C1 segment of cervical spinal cord (tissue), 14 donors: ENCODE measurements around the gene TPP2.
A peak's percentile ranks its signal among the peaks of the same experiment; 100 is the strongest.

Experiments
- DNase-seq, 14 donors: peaks; one replicate each; lab custom pipeline; 2025; lab: John Stamatoyannopoulos, UW

The TPP2 gene

GRCh38 chr13:102693250-102693649, 96.5 kb downstream of the TPP2 start:
- peak in 1 of 14 donors; percentile 47 for DNase-seq

GRCh38 chr13:102693776-102694175, 97.0 kb downstream of the TPP2 start:
- no peak for DNase-seq

GRCh38 chr13:102694937-102695336, 98.2 kb downstream of the TPP2 start, which contains the start of gene METTL21C:
TSS of gene METTL21C (minus strand) at chr13:102695044. CDS start at chr13:102694498, 546 bp downstream.
- DNase-seq = no peak

DNA sequence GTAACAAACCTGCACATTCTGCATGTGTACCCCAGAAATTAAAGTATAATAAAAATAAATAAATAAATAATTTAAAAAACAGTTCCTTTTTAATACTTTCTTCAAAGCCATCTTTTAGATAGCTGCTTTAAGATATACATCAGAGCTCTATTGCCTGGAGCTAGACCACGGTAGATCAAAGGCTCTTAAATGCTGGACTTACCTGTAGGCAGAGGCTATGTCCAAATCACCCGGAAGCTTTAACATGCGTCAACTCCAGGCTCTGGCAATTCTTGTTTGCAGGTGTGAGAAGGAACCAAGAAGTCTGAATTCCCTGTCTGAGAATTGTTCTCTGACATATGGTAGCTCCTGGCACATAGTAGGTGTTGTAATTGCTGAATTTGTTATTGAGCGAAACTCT, 99.7 kb downstream of the TPP2 start:
- no peak for DNase-seq

DNA sequence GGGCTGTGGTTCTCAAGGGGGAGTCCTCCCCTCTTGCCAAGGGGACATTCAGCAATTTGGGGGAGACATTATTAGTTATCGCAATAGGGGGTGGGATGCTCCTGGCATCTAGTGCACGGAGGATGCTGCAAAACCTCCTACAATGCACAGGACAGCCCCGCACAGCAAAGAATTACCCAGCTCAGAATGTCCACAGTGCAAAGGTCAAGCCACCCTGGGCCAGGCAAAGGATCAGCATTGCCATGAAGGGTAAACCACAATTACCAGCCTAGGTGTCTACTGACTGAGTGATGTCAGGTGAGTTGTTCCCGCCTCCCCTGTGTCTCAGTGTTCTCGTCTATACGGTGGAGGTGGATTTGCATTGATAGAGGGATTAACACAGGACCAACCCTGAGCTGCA, 100.5 kb downstream of the TPP2 start:
- no peak for DNase-seq

DNA sequence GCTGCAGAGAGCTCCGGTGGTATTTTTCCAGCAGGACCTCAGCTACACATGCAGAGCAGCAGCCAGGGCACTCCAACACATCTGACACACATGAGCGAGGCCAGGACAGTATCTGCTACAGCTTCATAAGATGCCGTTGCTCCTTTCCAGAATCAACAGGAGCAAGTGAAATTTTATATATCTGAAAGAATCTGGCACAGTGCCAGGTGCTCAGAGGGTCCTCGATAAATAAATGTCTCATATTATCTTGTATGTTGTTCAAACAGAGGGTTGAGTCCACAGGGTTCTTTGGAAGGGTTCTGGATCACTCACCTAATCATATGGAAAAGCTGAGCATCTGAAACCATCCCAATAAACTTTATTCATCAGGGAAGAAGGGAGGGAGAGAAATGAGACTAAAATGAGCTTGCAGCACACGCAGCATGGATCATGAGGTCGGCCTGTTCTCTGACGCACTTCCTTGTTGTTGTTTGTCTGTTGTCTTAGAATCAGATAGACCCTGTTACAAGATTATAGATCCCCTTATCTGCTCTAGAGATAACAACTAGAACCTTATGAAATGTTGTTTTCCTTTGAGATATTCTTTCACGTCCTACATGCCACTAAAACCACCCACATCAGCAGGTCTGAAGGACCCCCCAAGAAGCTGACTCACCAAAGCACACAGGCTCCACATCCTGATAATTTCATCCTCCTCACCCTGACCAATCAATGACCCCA, 101.3 kb downstream of the TPP2 start:
- no peak for DNase-seq

DNA sequence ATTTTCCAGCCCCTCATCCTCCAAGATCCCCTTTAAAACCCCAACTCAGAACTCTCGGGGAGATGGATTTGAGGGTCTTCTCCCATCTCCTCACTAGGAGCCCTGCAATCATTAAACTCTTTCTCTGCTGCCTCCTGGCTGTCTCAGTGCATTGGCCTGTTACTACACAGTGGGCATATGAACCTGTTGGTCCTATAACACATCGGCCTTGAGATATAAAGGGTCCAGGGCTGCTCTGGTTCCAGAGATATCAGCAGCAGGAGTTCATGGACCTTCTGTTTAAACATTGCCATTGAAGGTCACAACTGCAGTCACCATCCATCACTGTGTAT, 101.8 kb downstream of the TPP2 start:
- no peak for DNase-seq

GRCh38 chr13:102699504-102699903, 102.7 kb downstream of the TPP2 start:
- no peak for DNase-seq

DNA sequence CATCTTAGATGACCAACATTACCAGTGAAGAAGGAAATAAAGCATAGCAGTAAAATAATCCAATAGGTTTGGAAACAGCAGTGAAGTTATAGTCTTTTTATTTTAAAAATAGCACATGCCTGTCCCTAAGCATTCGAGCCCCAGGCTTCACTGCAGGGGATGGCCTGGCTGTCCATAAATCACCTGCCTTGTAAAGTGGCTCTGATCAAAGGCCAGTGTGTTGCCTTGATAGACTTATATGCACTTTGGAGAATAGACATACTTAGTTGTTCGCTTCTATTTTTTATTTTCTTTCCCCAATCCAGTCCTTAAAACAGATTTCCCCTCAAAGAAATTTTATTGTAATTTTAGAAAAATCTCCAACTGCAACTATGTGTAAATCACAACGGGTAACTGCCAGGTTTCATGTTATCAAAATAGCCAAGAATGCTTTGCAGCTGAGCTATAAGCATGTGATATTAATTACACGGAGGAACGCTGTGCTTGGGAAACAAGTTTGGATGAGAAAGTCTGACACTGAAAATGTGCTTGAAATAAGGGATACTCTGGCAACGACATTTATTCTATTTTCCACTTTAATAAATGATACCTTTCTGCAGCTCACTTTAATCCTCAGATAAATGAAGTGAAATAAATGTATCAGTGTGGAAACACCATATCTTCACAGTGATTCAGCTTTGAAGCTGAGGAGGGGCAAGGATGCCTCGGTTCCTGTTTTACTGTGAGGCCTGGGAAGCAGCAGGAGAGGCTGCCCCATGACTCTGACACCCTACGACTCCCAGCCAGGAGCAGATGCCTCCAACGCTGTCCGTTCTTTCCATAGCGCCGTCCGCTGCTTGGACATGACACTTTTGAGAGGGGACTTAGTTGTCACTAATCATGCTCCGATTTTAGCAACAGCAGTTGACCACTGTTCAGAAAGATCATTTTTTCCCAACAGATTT, 103.6 kb downstream of the TPP2 start:
- DNase-seq = no peak

- DNase-seq = no peak
These were observed 104.5 kb downstream of the TPP2 start for GRCh38 chr13:102701331-102701730.

DNA sequence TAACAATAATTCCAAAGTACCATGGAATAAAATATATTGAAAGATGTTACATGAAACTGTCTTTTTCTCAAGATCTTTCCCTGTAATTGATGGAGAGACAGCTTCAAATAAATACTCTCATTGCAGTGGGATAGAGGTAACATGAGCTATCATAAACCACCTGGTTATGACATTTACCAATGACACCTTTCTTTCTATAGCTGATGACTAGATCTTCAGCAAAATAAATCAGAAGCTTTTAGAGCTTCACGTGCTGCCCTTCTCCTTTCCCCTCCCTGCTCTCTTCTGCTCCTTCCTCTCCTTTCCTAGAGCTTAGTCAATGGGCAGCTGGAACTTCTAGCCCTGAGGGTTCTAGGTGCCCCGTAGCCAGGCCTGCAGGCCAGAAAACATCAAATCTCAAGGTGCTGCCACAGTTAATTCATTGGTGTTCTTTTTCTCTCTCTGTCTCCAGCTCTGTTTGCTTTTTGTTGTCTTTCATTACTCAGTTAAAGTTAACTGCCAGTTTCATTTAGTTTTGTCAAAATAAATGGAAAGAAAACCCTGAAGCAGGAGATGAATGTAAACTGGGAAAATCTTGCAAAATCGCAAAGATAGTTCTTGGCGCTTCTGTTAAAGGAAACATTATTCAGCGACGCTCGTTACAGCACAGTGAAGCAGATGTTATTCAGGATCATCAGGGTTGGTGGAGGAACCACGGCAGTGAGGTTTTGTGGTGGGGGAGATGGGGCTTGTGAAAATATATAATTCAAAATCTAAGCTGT, 106.4 kb downstream of the TPP2 start:
- DNase-seq = no peak

GRCh38 chr13:102703726-102704035, 106.9 kb downstream of the TPP2 start:
- no peak for DNase-seq

- DNase-seq = no peak
These were observed 107.7 kb downstream of the TPP2 start for GRCh38 chr13:102704238-102705058.

DNA sequence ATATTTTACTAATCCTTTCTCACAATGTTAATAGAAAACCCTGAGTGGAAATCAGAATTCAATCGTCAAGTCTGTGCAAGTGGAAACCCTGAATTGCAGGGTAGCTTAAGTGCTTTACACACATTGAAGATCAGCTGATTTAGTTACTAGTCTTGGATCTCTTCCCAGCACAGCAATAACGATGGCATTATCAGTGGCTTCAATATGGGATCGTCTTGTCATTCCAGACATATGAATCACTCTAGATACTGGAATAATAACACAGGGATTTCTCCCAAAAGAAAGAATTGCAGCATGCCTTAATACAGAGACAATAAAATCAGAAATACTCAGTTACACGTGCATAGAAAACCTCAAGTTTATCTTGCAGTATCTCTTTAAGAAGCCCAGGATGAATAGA, 110.7 kb downstream of the TPP2 start:
- no peak for DNase-seq

- no peak for DNase-seq
These were observed 111.4 kb downstream of the TPP2 start for GRCh38 chr13:102708211-102708610.

DNA sequence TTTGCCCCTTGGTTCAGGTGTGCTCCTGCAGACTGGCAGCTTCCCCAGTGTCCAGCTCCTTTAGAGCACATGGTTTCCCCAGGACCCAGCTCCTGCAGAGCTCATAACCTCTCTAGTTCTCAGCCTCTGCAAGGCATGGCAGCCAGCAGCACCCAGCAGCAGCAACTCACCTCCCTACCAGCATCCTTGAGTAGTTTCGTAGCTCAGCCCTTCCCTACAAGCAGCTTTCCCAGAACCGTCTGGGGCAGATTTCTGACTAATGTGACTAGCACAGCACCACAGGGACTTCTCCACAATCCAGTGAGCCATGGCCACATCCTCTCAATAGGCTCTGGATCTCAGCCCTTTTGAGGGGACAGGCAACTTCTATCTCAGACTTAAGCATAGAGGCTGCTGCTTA, 112.2 kb downstream of the TPP2 start:
- no peak for DNase-seq

DNA sequence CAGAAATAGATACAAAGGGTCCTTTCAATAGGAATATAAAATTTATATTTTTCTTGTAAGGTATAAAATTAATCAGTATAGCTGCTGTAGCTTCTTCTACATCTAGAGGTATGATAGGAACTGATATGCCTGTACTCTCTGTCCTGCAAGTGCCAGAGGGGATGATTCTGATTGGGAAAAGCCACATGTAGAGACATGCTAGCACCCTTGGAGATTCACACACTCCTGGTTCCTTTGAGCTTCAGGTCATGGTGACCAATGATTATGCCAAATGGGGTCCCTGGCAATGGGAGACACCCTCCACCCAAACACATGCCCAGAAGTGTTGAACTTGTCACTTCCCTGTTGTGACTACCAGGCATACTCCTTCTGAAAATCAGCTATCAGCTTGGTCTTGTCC, 112.8 kb downstream of the TPP2 start:
- DNase-seq = no peak

GRCh38 chr13:102710261-102710679, 113.5 kb downstream of the TPP2 start:
- no peak for DNase-seq

DNA sequence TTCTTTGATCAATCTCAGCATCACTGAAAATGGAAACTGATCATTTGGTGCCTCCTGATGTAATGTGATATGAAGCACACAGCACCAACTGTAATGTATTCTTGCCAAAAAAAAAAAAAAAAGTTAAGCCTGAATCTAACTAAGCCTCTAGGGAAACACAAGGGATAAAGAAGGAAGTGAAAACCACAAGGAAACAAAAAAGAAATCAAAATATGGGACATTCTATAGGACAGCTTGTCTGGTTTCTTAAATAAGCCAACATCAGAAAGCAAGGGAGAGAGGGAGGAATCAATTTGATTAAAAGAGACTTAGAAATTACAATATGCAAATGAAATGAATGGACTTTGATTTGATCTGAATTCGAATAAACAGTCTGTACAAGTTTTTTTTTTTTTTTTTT, 118.7 kb downstream of the TPP2 start:
- no peak for DNase-seq

- DNase-seq = no peak
These were observed 122.0 kb downstream of the TPP2 start for GRCh38 chr13:102718746-102719145.

DNA sequence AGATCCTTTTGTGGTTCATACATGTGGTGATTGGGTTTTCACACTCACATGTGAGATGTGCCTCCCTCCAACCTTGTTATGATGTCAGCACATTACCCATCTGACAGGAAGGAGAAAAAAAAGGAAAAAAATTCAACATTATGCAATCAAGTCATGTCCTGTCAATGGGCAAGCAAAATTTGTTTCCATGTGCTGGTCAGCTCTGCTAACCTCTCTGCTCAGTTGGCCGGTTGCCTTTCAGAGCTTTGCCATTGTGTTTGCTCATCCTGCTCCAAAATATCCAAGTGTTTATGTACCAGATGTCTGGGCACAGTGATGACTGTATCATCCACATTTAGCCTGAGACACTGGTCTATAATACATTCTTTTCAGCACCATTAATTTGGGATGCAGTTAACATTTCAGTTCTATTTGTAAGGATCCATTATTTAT, 125.0 kb downstream of the TPP2 start:
- DNase-seq = peak in 11 of 14 donors; percentile 9 to 61 (median 25)
